Liver (tissue), 9 donors: ENCODE data around the gene CFAP100. TPM values are rescaled to one million over a fixed set of nuclear protein-coding genes. Genes with fewer than 3 reads are reported as not detected.

Experiments
- DNase-seq: peaks from one replicate; pipeline ENCODE4 v3.0.0-alpha.2; 2017; ENCODE audit warnings: low spot score
- H3K27ac ChIP-seq, 2 donors: one replicate each; pipeline ENCODE4 v1.7.0; 2013; ENCODE audit warnings: inconsistent platforms in 2 of 2, low read length in 2 of 2, control low read depth in 1 of 2, low read depth in 1 of 2, mild to moderate bottlenecking in 1 of 2
- H3K27me3 ChIP-seq, 4 donors: one replicate each; pipeline versions ENCODE4 v1.6.1 to v1.7.0; 2013; ENCODE audit warnings: low read length in 3 of 4, inconsistent platforms in 1 of 4, mild to moderate bottlenecking in 1 of 4, moderate library complexity in 1 of 4; ENCODE audit not compliant: control insufficient read depth in 4 of 4, insufficient read depth in 4 of 4
- H3K36me3 ChIP-seq, 4 donors: one replicate each; pipeline versions ENCODE4 v1.6.1 to v1.7.0; 2013; ENCODE audit warnings: low read length in 3 of 4, mild to moderate bottlenecking in 3 of 4, low read depth in 1 of 4, moderate library complexity in 1 of 4; ENCODE audit not compliant: control insufficient read depth in 4 of 4, insufficient read depth in 3 of 4
- H3K4me1 ChIP-seq, 4 donors: one replicate each; pipeline versions ENCODE4 v1.6.1 to v1.7.0; 2013; ENCODE audit warnings: low read length in 3 of 4, mild to moderate bottlenecking in 3 of 4, moderate library complexity in 1 of 4; ENCODE audit not compliant: control insufficient read depth in 4 of 4, insufficient read depth in 4 of 4
- H3K4me3 ChIP-seq, 3 donors: one replicate each; pipeline versions ENCODE4 v1.6.1 to v1.7.0; 2013; ENCODE audit warnings: low read length in 3 of 3, control low read depth in 1 of 3, low read depth in 1 of 3, mild to moderate bottlenecking in 1 of 3
- H3K9ac ChIP-seq, 2 donors: one replicate each; pipeline ENCODE4 v1.7.0; 2013; ENCODE audit warnings: low read length in 2 of 2, mild to moderate bottlenecking in 2 of 2, moderate library complexity in 2 of 2, control low read depth in 1 of 2, low read depth in 1 of 2
- H3K9me3 ChIP-seq, 4 donors: one replicate each; pipeline versions ENCODE4 v1.6.1 to v1.7.0; 2013; ENCODE audit warnings: low read length in 3 of 4; ENCODE audit not compliant: control insufficient read depth in 4 of 4
- FOXA1 ChIP-seq: IDR thresholded peaks from 2 replicates; pipeline ENCODE4 v1.6.1; 2016; ENCODE audit warnings: antibody characterized with exemption
- FOXA2 ChIP-seq: IDR thresholded peaks from 2 replicates; pipeline ENCODE4 v1.6.1; 2016; ENCODE audit warnings: antibody characterized with exemption
- GABPA ChIP-seq, 2 donors: IDR thresholded peaks in 1 of 2; conservative IDR thresholded peaks in 1 of 2; 2 replicates each; pipeline ENCODE4 v1.6.1; 2016; ENCODE audit warnings: antibody characterized with exemption in 2 of 2, mild to moderate bottlenecking in 1 of 2, moderate library complexity in 1 of 2
- HNF4G ChIP-seq: IDR thresholded peaks from 2 replicates; pipeline ENCODE4 v1.6.1; 2016; ENCODE audit warnings: antibody characterized with exemption
- JUND ChIP-seq, 2 donors: IDR thresholded peaks; 2 replicates each; pipeline ENCODE4 v1.6.1; 2016; ENCODE audit warnings: antibody characterized with exemption in 2 of 2
- NR2F2 ChIP-seq: IDR thresholded peaks from 2 replicates; pipeline ENCODE4 v1.6.1; 2016; ENCODE audit warnings: antibody characterized with exemption
- SP1 ChIP-seq: IDR thresholded peaks from 2 replicates; pipeline ENCODE4 v1.6.1; 2018; ENCODE audit warnings: antibody characterized with exemption, mild to moderate bottlenecking
- TAF1 ChIP-seq: conservative IDR thresholded peaks from 2 replicates; pipeline ENCODE4 v1.6.1; 2016; ENCODE audit warnings: antibody characterized with exemption, mild to moderate bottlenecking
- YY1 ChIP-seq: IDR thresholded peaks from 2 replicates; pipeline ENCODE4 v1.6.1; 2016; ENCODE audit warnings: antibody characterized with exemption, mild to moderate bottlenecking
- WGBS: extraction: QIAGEN DNeasy Blood & Tissue Kit; methylation state at CpG from one replicate; pipeline ENCODE4 v1.1.7; 2013; 5-methylcytosine and 5-hydroxymethylcytosine counted together
- polyA plus RNA-seq, 2 donors: library from polyadenylated mRNA; stranded (reverse) in 1 of 2; unstranded in 1 of 2; fragments of 200-250 nt in 1 of 2; fragments of >200 nt in 1 of 2; fragmentation: Nextera tagmentation in 1 of 2; extraction: Ambion mirVana in 1 of 2; gene quantifications; one replicate each; pipeline versions ENCODE4 v1.2.1 to v1.2.3, GENCODE V29; 2013 to 2015
- total RNA-seq, 2 donors: library from RNA; depleted of rRNA; stranded (reverse); fragments of >200 nt; gene quantifications; one replicate each; pipeline ENCODE4 v1.2.3, GENCODE V29; 2014
- TF ChIP-seq, protein P1 (sequence below): IDR thresholded peaks from 2 replicates; pipeline ENCODE4 v1.6.1; 2016; ENCODE audit warnings: antibody characterized with exemption
- TF ChIP-seq, protein P2 (sequence below): fragments of 150-350 bp; IDR thresholded peaks from 2 replicates; pipeline ENCODE4 v1.5.1; 2017; ENCODE audit warnings: improper control_type of control experiment, low read depth, low read length; ENCODE audit not compliant: missing input control
- TF ChIP-seq, protein P3 (sequence below): IDR thresholded peaks from 2 replicates; pipeline ENCODE4 v1.6.1; 2016; ENCODE audit warnings: antibody characterized with exemption
- TF ChIP-seq, protein P4 (sequence below): IDR thresholded peaks from 2 replicates; pipeline ENCODE4 v1.6.1; 2016; ENCODE audit warnings: antibody characterized with exemption
- donor health status: healthy.
- donor health status: healthy.
- donor health status: healthy.
- donor health status: healthy.
- donor health status: healthy.

The CFAP100 gene
- total RNA-seq = not detected
- polyA plus RNA-seq = not detected

DNA sequence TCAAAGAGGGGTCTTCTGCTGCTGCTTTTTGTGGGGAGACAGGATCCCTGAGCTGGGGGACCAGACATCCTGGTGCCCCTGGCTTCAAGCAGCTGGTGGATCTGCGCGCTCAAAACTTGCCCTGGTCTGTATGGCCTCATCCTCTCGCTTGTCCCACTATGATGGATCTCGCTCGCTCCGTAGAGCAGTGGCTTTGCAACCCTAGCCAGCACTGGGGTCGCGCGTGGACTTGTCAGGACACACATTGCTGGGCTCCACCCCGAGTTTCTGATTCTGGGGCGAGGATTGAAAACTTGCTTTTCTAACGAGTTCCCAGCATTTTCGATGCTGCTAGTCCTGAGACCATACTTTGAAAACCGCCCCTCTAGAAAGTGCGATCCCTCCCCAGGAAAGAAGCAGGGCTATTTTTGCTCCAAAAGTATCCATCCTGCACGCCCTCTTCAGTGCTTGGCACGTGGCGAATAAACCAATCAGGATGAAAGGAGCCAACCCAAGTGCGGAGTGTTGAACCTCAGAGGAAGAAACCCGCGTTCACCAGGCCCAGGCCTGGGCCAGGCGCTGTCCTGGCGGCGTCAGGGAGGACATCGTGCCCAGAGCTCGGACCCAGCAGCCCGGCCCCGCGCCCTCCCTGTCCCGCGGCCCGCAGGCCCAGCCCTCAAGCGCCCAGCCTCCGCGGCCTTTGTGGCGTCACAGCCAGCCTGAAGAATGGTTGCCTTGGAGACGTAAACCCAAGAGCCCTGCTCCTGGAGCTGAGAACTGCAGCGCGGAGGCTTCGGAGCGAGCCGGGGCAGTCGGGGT lies at the start of gene CFAP100:
TSS of gene CFAP100 (plus strand) at position 731 of the 798 bp plus-strand sequence. CDS start 1,092 bp downstream, outside the sequence.
- Histone ChIP-seq H3K9me3 (no peaks in the 10 kb centered on the region), H3K4me1 (peaks cover 0 to 3% (median 1%) of the 10 kb centered on the region in 4 donors), H3K36me3 (no peaks in the 10 kb centered on the region), H3K9ac (no peak within 1 kb of the TSS), H3K27me3 (peaks cover 0 to 2% (median 0%) of the 10 kb centered on the region in 4 donors), H3K27ac (no peak within 1 kb of the TSS), H3K4me3 (no peak within 1 kb of the TSS)
- 44% methylated on average over 43 of the region's 43 CpGs for WGBS
- no peak for DNase-seq
- TF ChIP-seq GABPA (IDR thresholded peaks at IDR 0.05 in 1 of 2, conservative IDR thresholded peaks at IDR 0.05 in 1 of 2) (no peak), TAF1 (no peak), SP1 (no peak), YY1 (no peak), FOXA2 (no peak), JUND (IDR thresholded peaks at IDR 0.05) (no peak), HNF4G (no peak), NR2F2 (no peak)
- TF ChIP-seq, protein P1, sequence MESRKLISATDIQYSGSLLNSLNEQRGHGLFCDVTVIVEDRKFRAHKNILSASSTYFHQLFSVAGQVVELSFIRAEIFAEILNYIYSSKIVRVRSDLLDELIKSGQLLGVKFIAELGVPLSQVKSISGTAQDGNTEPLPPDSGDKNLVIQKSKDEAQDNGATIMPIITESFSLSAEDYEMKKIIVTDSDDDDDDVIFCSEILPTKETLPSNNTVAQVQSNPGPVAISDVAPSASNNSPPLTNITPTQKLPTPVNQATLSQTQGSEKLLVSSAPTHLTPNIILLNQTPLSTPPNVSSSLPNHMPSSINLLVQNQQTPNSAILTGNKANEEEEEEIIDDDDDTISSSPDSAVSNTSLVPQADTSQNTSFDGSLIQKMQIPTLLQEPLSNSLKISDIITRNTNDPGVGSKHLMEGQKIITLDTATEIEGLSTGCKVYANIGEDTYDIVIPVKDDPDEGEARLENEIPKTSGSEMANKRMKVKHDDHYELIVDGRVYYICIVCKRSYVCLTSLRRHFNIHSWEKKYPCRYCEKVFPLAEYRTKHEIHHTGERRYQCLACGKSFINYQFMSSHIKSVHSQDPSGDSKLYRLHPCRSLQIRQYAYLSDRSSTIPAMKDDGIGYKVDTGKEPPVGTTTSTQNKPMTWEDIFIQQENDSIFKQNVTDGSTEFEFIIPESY = no peak
- TF ChIP-seq, protein P2, sequence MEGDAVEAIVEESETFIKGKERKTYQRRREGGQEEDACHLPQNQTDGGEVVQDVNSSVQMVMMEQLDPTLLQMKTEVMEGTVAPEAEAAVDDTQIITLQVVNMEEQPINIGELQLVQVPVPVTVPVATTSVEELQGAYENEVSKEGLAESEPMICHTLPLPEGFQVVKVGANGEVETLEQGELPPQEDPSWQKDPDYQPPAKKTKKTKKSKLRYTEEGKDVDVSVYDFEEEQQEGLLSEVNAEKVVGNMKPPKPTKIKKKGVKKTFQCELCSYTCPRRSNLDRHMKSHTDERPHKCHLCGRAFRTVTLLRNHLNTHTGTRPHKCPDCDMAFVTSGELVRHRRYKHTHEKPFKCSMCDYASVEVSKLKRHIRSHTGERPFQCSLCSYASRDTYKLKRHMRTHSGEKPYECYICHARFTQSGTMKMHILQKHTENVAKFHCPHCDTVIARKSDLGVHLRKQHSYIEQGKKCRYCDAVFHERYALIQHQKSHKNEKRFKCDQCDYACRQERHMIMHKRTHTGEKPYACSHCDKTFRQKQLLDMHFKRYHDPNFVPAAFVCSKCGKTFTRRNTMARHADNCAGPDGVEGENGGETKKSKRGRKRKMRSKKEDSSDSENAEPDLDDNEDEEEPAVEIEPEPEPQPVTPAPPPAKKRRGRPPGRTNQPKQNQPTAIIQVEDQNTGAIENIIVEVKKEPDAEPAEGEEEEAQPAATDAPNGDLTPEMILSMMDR = no peak
- TF ChIP-seq, protein P3, sequence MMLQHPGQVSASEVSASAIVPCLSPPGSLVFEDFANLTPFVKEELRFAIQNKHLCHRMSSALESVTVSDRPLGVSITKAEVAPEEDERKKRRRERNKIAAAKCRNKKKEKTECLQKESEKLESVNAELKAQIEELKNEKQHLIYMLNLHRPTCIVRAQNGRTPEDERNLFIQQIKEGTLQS = no peak
- TF ChIP-seq, protein P4, sequence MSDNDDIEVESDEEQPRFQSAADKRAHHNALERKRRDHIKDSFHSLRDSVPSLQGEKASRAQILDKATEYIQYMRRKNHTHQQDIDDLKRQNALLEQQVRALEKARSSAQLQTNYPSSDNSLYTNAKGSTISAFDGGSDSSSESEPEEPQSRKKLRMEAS = no peak

DNA sequence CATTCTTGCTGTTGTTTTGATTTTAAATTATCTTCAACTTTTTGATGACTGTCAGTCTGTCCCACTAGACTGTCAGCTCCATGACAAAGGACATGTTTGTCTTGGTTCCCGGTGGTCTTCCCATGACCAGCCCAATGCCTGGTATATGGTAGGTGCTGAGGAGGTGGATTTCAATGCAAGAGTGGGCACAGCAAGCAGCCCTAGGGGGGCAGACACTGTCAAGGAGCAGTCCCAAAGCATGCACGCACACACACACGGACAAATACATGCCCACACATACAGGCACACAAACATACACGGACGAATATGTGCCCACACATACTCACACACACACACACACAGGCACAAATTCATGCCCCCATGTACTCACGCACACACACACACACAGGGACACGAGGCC lies 49.5 kb upstream of the CFAP100 start:
- H3K27ac ChIP-seq = no peak overlapping the region
- no peaks in the 10 kb centered on the region for H3K9me3 ChIP-seq
- DNase-seq = no peak
- peaks cover 30 to 98% (median 80%) of the 10 kb centered on the region in 4 donors for H3K4me1 ChIP-seq
- 86% methylated on average over 7 of the region's 7 CpGs for WGBS
- H3K36me3 ChIP-seq = peaks cover 4 to 15% (median 12%) of the 10 kb centered on the region in 4 donors
- H3K9ac ChIP-seq = no peak overlapping the region
- no peak for TF ChIP-seq FOXA1
- TF ChIP-seq, protein P1 = no peak
- TF ChIP-seq, protein P4 = no peak
- no peaks in the 10 kb centered on the region for H3K27me3 ChIP-seq
- H3K4me3 ChIP-seq = no peak overlapping the region
